Activated naive CD8-positive, alpha-beta T cell treated with anti-CD3 and anti-CD28 coated beads, Interleukin-2, amount 50 U/mL, for 24 hours (primary cell): Measurements from ENCODE around the gene PKN2.

Experiments used
- ATAC-seq: fragments of 150-1000 bp; cut with Tn5 transposase; one replicate; pipeline ENCODE4 v1.10.0; 2021
- DNase-seq: peaks from one replicate; pipeline ENCODE4 v3.0.0; 2021
- H3K27ac Mint-ChIP-seq: one replicate; pipeline ENCODE4 v1.8.0; 2021; ENCODE audit warnings: mild to moderate bottlenecking, mixed read lengths
- H3K27me3 Mint-ChIP-seq: one replicate; pipeline ENCODE4 v1.8.0; 2021; ENCODE audit warnings: mixed read lengths
- H3K36me3 Mint-ChIP-seq: one replicate; pipeline ENCODE4 v1.8.0; 2021; ENCODE audit warnings: low read depth, mixed read lengths
- H3K4me1 Mint-ChIP-seq: one replicate; pipeline ENCODE4 v1.8.0; 2021; ENCODE audit warnings: mixed read lengths
- H3K4me3 Mint-ChIP-seq: one replicate; pipeline ENCODE4 v1.8.0; 2021; ENCODE audit warnings: mild to moderate bottlenecking, moderate library complexity, mixed read lengths
- H3K9me3 Mint-ChIP-seq: one replicate; pipeline ENCODE4 v1.8.0; 2021; ENCODE audit warnings: mixed read lengths

The PKN2 gene

GRCh38 chr1:88661188-88661587, 22.9 kb upstream of the PKN2 start:
- no peaks in the 10 kb centered on the region for H3K36me3 Mint-ChIP-seq
- H3K4me3 Mint-ChIP-seq = peak overlapping the region; percentile 59
- no peaks in the 10 kb centered on the region for H3K27me3 Mint-ChIP-seq
- no peaks in the 10 kb centered on the region for H3K9me3 Mint-ChIP-seq
- peak; percentile 6 for DNase-seq
- ATAC-seq = peak; percentile 55
- H3K27ac Mint-ChIP-seq = peak overlapping the region; percentile 72
- peaks cover 28% of the 10 kb centered on the region for H3K4me1 Mint-ChIP-seq

GRCh38 chr1:88661951-88662699, 21.9 kb upstream of the PKN2 start:
- ATAC-seq (no peak), DNase-seq (no peak)
- Mint-ChIP-seq H3K4me3 (no peak overlapping the region), H3K9me3 (no peaks in the 10 kb centered on the region), H3K36me3 (no peaks in the 10 kb centered on the region), H3K27me3 (no peaks in the 10 kb centered on the region), H3K27ac (no peak overlapping the region), H3K4me1 (peaks cover 28% of the 10 kb centered on the region)

- Mint-ChIP-seq H3K9me3 (no peaks in the 10 kb centered on the region), H3K4me3 (no peak overlapping the region), H3K27ac (no peak overlapping the region), H3K4me1 (peaks cover 28% of the 10 kb centered on the region), H3K27me3 (no peaks in the 10 kb centered on the region), H3K36me3 (no peaks in the 10 kb centered on the region)
- ATAC-seq (no peak), DNase-seq (no peak)
These were observed 21.4 kb upstream of the PKN2 start for GRCh38 chr1:88662723-88663122.

- Mint-ChIP-seq H3K27me3 (peaks cover 2% of the 10 kb centered on the region), H3K4me3 (no peak overlapping the region), H3K9me3 (no peaks in the 10 kb centered on the region), H3K4me1 (no peaks in the 10 kb centered on the region), H3K27ac (no peak overlapping the region), H3K36me3 (no peaks in the 10 kb centered on the region)
- no peak for ATAC-seq
- DNase-seq = no peak
These were observed 15.7 kb upstream of the PKN2 start for GRCh38 chr1:88668405-88668804.

GRCh38 chr1:88670462-88670861, 13.6 kb upstream of the PKN2 start:
- DNase-seq (no peak), ATAC-seq (no peak)
- Mint-ChIP-seq H3K36me3 (no peaks in the 10 kb centered on the region), H3K27me3 (peaks cover 2% of the 10 kb centered on the region), H3K4me1 (no peaks in the 10 kb centered on the region), H3K27ac (no peak overlapping the region), H3K4me3 (no peak overlapping the region), H3K9me3 (no peaks in the 10 kb centered on the region)

GRCh38 chr1:88673446-88673845, 10.6 kb upstream of the PKN2 start:
- no peak overlapping the region for H3K4me3 Mint-ChIP-seq
- H3K27me3 Mint-ChIP-seq = peaks cover 2% of the 10 kb centered on the region
- H3K27ac Mint-ChIP-seq = no peak overlapping the region

GRCh38 chr1:88678405-88678804, 5.7 kb upstream of the PKN2 start:
- Mint-ChIP-seq H3K36me3 (no peaks in the 10 kb centered on the region), H3K4me1 (peaks cover 9% of the 10 kb centered on the region), H3K9me3 (no peaks in the 10 kb centered on the region), H3K27me3 (no peaks in the 10 kb centered on the region), H3K4me3 (no peak overlapping the region), H3K27ac (no peak overlapping the region)
- ATAC-seq (no peak), DNase-seq (no peak)

More at GRCh38 chr1:88673446-88673845, 10.6 kb upstream of the PKN2 start:
- ATAC-seq (no peak), DNase-seq (no peak)
- H3K36me3 Mint-ChIP-seq = no peaks in the 10 kb centered on the region
- no peaks in the 10 kb centered on the region for H3K9me3 Mint-ChIP-seq
- no peaks in the 10 kb centered on the region for H3K4me1 Mint-ChIP-seq

GRCh38 chr1:88680471-88680870, 3.6 kb upstream of the PKN2 start:
- ATAC-seq (no peak), DNase-seq (no peak)
- Mint-ChIP-seq H3K9me3 (no peaks in the 10 kb centered on the region), H3K27me3 (no peaks in the 10 kb centered on the region), H3K4me1 (peaks cover 14% of the 10 kb centered on the region), H3K27ac (no peak overlapping the region), H3K36me3 (no peaks in the 10 kb centered on the region), H3K4me3 (no peak overlapping the region)

GRCh38 chr1:88680911-88681622, 3.0 kb upstream of the PKN2 start:
- peaks cover 16% of the 10 kb centered on the region for H3K4me1 Mint-ChIP-seq
- H3K4me3 Mint-ChIP-seq = no peak overlapping the region
- ATAC-seq (no peak), DNase-seq (no peak)
- no peak overlapping the region for H3K27ac Mint-ChIP-seq
- H3K9me3 Mint-ChIP-seq = no peaks in the 10 kb centered on the region
- H3K36me3 Mint-ChIP-seq = no peaks in the 10 kb centered on the region
- no peaks in the 10 kb centered on the region for H3K27me3 Mint-ChIP-seq

- Mint-ChIP-seq H3K27me3 (no peaks in the 10 kb centered on the region), H3K9me3 (no peaks in the 10 kb centered on the region), H3K4me3 (peak overlapping the region; percentile 89), H3K36me3 (peaks cover 5% of the 10 kb centered on the region), H3K27ac (peak overlapping the region; percentile 88), H3K4me1 (peaks cover 38% of the 10 kb centered on the region)
- DNase-seq (peak; percentile 67), ATAC-seq (peak; percentile 53)
These were observed 597 bp downstream of the PKN2 start for GRCh38 chr1:88684482-88685258.

- H3K4me1 Mint-ChIP-seq = peaks cover 41% of the 10 kb centered on the region
- H3K36me3 Mint-ChIP-seq = peaks cover 5% of the 10 kb centered on the region
- peak overlapping the region; percentile 79 for H3K27ac Mint-ChIP-seq
- DNase-seq (no peak), ATAC-seq (no peak)
- H3K9me3 Mint-ChIP-seq = no peaks in the 10 kb centered on the region
- H3K4me3 Mint-ChIP-seq = peak overlapping the region; percentile 89
- no peaks in the 10 kb centered on the region for H3K27me3 Mint-ChIP-seq
These were observed 1.2 kb downstream of the PKN2 start for GRCh38 chr1:88685259-88685620.

- peaks cover 10% of the 10 kb centered on the region for H3K36me3 Mint-ChIP-seq
- no peak overlapping the region for H3K4me3 Mint-ChIP-seq
- no peaks in the 10 kb centered on the region for H3K9me3 Mint-ChIP-seq
- H3K27me3 Mint-ChIP-seq = no peaks in the 10 kb centered on the region
- H3K27ac Mint-ChIP-seq = no peak overlapping the region
- H3K4me1 Mint-ChIP-seq = peaks cover 53% of the 10 kb centered on the region
- DNase-seq = no peak
- ATAC-seq = no peak
These were observed 7.5 kb downstream of the PKN2 start for GRCh38 chr1:88691540-88691939.

- Mint-ChIP-seq H3K27me3 (no peaks in the 10 kb centered on the region), H3K27ac (no peak overlapping the region), H3K36me3 (peaks cover 17% of the 10 kb centered on the region), H3K4me3 (no peak overlapping the region), H3K4me1 (peaks cover 45% of the 10 kb centered on the region), H3K9me3 (no peaks in the 10 kb centered on the region)
- ATAC-seq (no peak), DNase-seq (no peak)
These were observed 11.7 kb downstream of the PKN2 start for GRCh38 chr1:88695781-88696180.

- no peaks in the 10 kb centered on the region for H3K9me3 Mint-ChIP-seq
- H3K27ac Mint-ChIP-seq = no peak overlapping the region
- no peak for DNase-seq
These were observed 13.4 kb downstream of the PKN2 start for GRCh38 chr1:88697503-88697902.

GRCh38 chr1:88698140-88698539, 14.1 kb downstream of the PKN2 start:
- DNase-seq = no peak

More at GRCh38 chr1:88697503-88697902, 13.4 kb downstream of the PKN2 start:
- H3K4me1 Mint-ChIP-seq = peaks cover 42% of the 10 kb centered on the region
- peaks cover 15% of the 10 kb centered on the region for H3K36me3 Mint-ChIP-seq
- no peak for ATAC-seq
- H3K4me3 Mint-ChIP-seq = no peak overlapping the region
- no peaks in the 10 kb centered on the region for H3K27me3 Mint-ChIP-seq

More at GRCh38 chr1:88698140-88698539, 14.1 kb downstream of the PKN2 start:
- H3K4me3 Mint-ChIP-seq = no peak overlapping the region
- ATAC-seq = no peak
- peaks cover 43% of the 10 kb centered on the region for H3K4me1 Mint-ChIP-seq
- no peak overlapping the region for H3K27ac Mint-ChIP-seq
- no peaks in the 10 kb centered on the region for H3K9me3 Mint-ChIP-seq
- no peaks in the 10 kb centered on the region for H3K27me3 Mint-ChIP-seq
- H3K36me3 Mint-ChIP-seq = peaks cover 15% of the 10 kb centered on the region
